Ishikawa (cell line): ENCODE measurements around the gene MGAT2.

Experiments
- CEBPB ChIP-seq: IDR thresholded peaks from 2 replicates; pipeline ENCODE4 v1.6.1; 2012
- CREB1 ChIP-seq: IDR thresholded peaks from 2 replicates; pipeline ENCODE4 v1.6.1; 2012; ENCODE audit warnings: low read depth
- EGR1 ChIP-seq: IDR thresholded peaks from 2 replicates; pipeline ENCODE4 v1.6.1; 2012
- EP300 ChIP-seq: IDR thresholded peaks from 2 replicates; pipeline ENCODE4 v1.6.1; 2012; ENCODE audit warnings: borderline replicate concordance
- FOXM1 ChIP-seq: IDR thresholded peaks from 2 replicates; pipeline ENCODE4 v1.6.1; 2012; ENCODE audit warnings: low read depth, borderline replicate concordance
- RAD21 ChIP-seq: IDR thresholded peaks from 2 replicates; pipeline ENCODE4 v1.6.1; 2012; ENCODE audit warnings: low read depth
- REST ChIP-seq: IDR thresholded peaks from 2 replicates; pipeline ENCODE4 v1.6.1; 2012; ENCODE audit warnings: low read depth, mild to moderate bottlenecking
- TAF1 ChIP-seq: IDR thresholded peaks from 2 replicates; pipeline ENCODE4 v1.6.1; 2012; ENCODE audit warnings: low read depth, mild to moderate bottlenecking
- TEAD4 ChIP-seq: IDR thresholded peaks from 2 replicates; pipeline ENCODE4 v1.6.1; 2012
- USF1 ChIP-seq: IDR thresholded peaks from 2 replicates; pipeline ENCODE4 v1.6.1; 2012
- YY1 ChIP-seq: IDR thresholded peaks from 2 replicates; pipeline ENCODE4 v1.6.1; 2012; ENCODE audit warnings: low read depth
- ZBTB7A ChIP-seq: IDR thresholded peaks from 2 replicates; pipeline ENCODE4 v1.6.1; 2012; ENCODE audit warnings: low read depth
- TF ChIP-seq, protein P1 (sequence below): IDR thresholded peaks from 2 replicates; pipeline ENCODE4 v1.6.1; 2012

- TF ChIP-seq REST (no peak), CREB1 (no peak), FOXM1 (no peak), YY1 (no peak), TAF1 (no peak), USF1 (no peak), EP300 (no peak), EGR1 (no peak), RAD21 (no peak), CEBPB (no peak), ZBTB7A (no peak), TEAD4 (no peak)
- TF ChIP-seq, protein P1, sequence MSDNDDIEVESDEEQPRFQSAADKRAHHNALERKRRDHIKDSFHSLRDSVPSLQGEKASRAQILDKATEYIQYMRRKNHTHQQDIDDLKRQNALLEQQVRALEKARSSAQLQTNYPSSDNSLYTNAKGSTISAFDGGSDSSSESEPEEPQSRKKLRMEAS: no peak
Measured at GRCh38 chr14:49615776-49616175, 4.8 kb upstream of the MGAT2 start.
